Cardiac ventricle fibroblast (primary cell): ENCODE measurements around the gene OTUD7B. TPM values are rescaled to one million over a fixed set of nuclear protein-coding genes. Genes with fewer than 3 reads are reported as not detected.

Experiments
- total RNA-seq: library from RNA; depleted of rRNA; stranded (reverse); fragments of >200 nt; gene quantifications from 2 replicates; pipeline ENCODE4 v1.2.3, GENCODE V29; 2015

OTUD7B gene
- 7.1 and 11.2 TPM in 2 replicates for total RNA-seq

GRCh38 chr1:150010393-150011115 is at the start of gene OTUD7B:
Gene OTUD7B (minus strand): TSS chr1:150010726. CDS start chr1:149977510, 33,216 bp downstream.

GRCh38 chr1:149936170-149936991 is 74.1 kb downstream of the OTUD7B start, which contains the start of gene MTMR11:
Gene MTMR11 (minus strand): TSS chr1:149936879. CDS start chr1:149936647, 232 bp downstream.

GRCh38 chr1:149927563-149928400 is 82.7 kb downstream of the OTUD7B start, which contains the start of gene SF3B4:
Gene SF3B4 (minus strand): TSS chr1:149927803. CDS start chr1:149927759, 44 bp downstream.

GRCh38 chr1:149917571-149918144 is 92.9 kb downstream of the OTUD7B start, which contains the start of gene SV2A:
Gene SV2A (minus strand): TSS chr1:149917844. CDS start chr1:149913840, 4,004 bp downstream.

GRCh38 chr1:149899460-149900284 is 110.9 kb downstream of the OTUD7B start, which contains the start of gene BOLA1:
Gene BOLA1 (plus strand): TSS chr1:149899568. CDS start chr1:149900060, 492 bp downstream.

Other genes with a start within 250 kb of the OTUD7B start
- gene FCGR1A, start 228.0 kb downstream of the OTUD7B start, total RNA-seq, result not detected in 2 replicates
- 25.7 and 29.7 TPM in 2 replicates for gene BOLA1, start 111.2 kb downstream of the OTUD7B start, total RNA-seq
- gene SV2A, start 92.9 kb downstream of the OTUD7B start, total RNA-seq, result 0.87 and 1.8 TPM in 2 replicates
- 8.8 and 17.8 TPM in 2 replicates for gene SF3B4, start 82.9 kb downstream of the OTUD7B start, total RNA-seq
- 3.9 and 7.3 TPM in 2 replicates for gene MTMR11, start 73.8 kb downstream of the OTUD7B start, total RNA-seq
- gene VPS45, start 57.0 kb upstream of the OTUD7B start, total RNA-seq, result 18.6 and 20.2 TPM in 2 replicates
- 23.3 and 30.1 TPM in 2 replicates for gene PLEKHO1, start 139.2 kb upstream of the OTUD7B start, total RNA-seq
- gene ANP32E, start 225.4 kb upstream of the OTUD7B start, total RNA-seq, result 9.2 and 13.3 TPM in 2 replicates
- gene CA14, start 247.0 kb upstream of the OTUD7B start, total RNA-seq, result not detected in 2 replicates